Astrocyte (in vitro differentiated cells and primary cell): ENCODE measurements around the gene MRRF.

Source experiments
- CTCF ChIP-seq: IDR thresholded peaks from 2 replicates; pipeline ENCODE4 v1.5.1; 2011; ENCODE audit warnings: low read depth, mild to moderate bottlenecking, inconsistent platforms, low read length, moderate library complexity; ENCODE audit not compliant: insufficient read depth
- EZH2 ChIP-seq: IDR thresholded peaks from 2 replicates; pipeline ENCODE4 v1.6.1; 2012; ENCODE audit warnings: mild to moderate bottlenecking, low read length, inconsistent platforms; ENCODE audit not compliant: insufficient read depth

- TF ChIP-seq CTCF, result no peak
- TF ChIP-seq EZH2, result no peak
These were observed 9.4 kb downstream of the MRRF start for GRCh38 chr9:122274055-122274454.
